ENCODE data around the gene SORCS2.

GRCh38 chr4:7787681-7788141 is 595.4 kb downstream of the SORCS2 start:
- TF ChIP-seq CTCF (IDR thresholded peaks at IDR 0.05), result no peak
- TF ChIP-seq POLR2A (IDR thresholded peaks at IDR 0.05), result no peak
